ENCODE results near the gene POSTN. TPM values are rescaled to one million over a fixed set of nuclear protein-coding genes. Genes with fewer than 3 reads are reported as not detected.

Gene POSTN
- total RNA-seq, 1 experiment from 2014 or later, result 0.33 TPM

GRCh38 chr13:37587236-37587635 is 11.3 kb downstream of the POSTN start:
- H2BK20ac ChIP-seq (ENCODE audit: low read depth, low read length, poor library complexity, severe bottlenecking), result no peak overlapping the region
- no peak overlapping the region for H4K8ac ChIP-seq (replicated peaks; ENCODE audit: insufficient read length, low read depth, low read length)
- 100% methylated on average over 1 of the region's 2 CpGs for WGBS (ENCODE audit: extremely low coverage, insufficient read length, low lambda C conversion rate)
- H3K56ac ChIP-seq (ENCODE audit: insufficient read length, low read depth, low read length), result no peak overlapping the region
- no peak for DNase-seq
- H3K14ac ChIP-seq (ENCODE audit: insufficient read depth, low read length), result no peak overlapping the region
- H3K79me2 ChIP-seq (ENCODE audit: insufficient read depth, low read length), result no peaks in the 10 kb centered on the region
- H2AK5ac ChIP-seq (ENCODE audit: insufficient read length, low read length), result no peak overlapping the region
- H4K91ac ChIP-seq (ENCODE audit: insufficient read length, low read depth, low read length), result no peak overlapping the region
- no peak overlapping the region for H4K5ac ChIP-seq (ENCODE audit: insufficient read length, low read depth, low read length)
- no peaks in the 10 kb centered on the region for H3K4me1 ChIP-seq (ENCODE audit: insufficient read depth, low read length)
- no peaks in the 10 kb centered on the region for H4K20me1 ChIP-seq (ENCODE audit: control insufficient read depth, insufficient read depth, insufficient read length)
- H3K23me2 ChIP-seq (ENCODE audit: insufficient read length, low read depth, low read length, poor library complexity, severe bottlenecking), result no peaks in the 10 kb centered on the region
- H3K79me1 ChIP-seq (ENCODE audit: insufficient read depth, low read depth, low read length, poor library complexity, severe bottlenecking), result no peaks in the 10 kb centered on the region
- H3K27ac ChIP-seq (ENCODE audit: insufficient read length, low read depth, low read length), result no peak overlapping the region
- H3K23ac ChIP-seq (ENCODE audit: insufficient read length, low read depth, low read length), result no peak overlapping the region
- no peak overlapping the region for H2BK5ac ChIP-seq (ENCODE audit: insufficient read length, low read length)
- TF ChIP-seq CTCF (conservative IDR thresholded peaks at IDR 0.05), result no peak
- no peak overlapping the region for H3K4me2 ChIP-seq (ENCODE audit: insufficient read depth, insufficient read length, low read length)
- Mint-ChIP-seq H3K27ac (no peak overlapping the region), H3K36me3 (ENCODE audit: insufficient read depth in 1 of 3, low read depth in 3 of 3) (no peaks in the 10 kb centered on the region), H3K27me3 (ENCODE audit: low read depth) (no peaks in the 10 kb centered on the region), H3K9me3 (no peaks in the 10 kb centered on the region), H3K4me3 (no peak overlapping the region), H3K4me1 (no peaks in the 10 kb centered on the region)
- no peak overlapping the region for H2BK120ac ChIP-seq (ENCODE audit: low read depth, low read length, poor library complexity, severe bottlenecking)
- no peak overlapping the region for H3K4ac ChIP-seq (ENCODE audit: low read depth, low read length)
- no peak overlapping the region for H2BK12ac ChIP-seq (ENCODE audit: insufficient read length, low read depth, low read length)
- H3K9me3 ChIP-seq (ENCODE audit: control insufficient read depth, low read depth, low read length), result no peaks in the 10 kb centered on the region
- no peak overlapping the region for H3K18ac ChIP-seq (ENCODE audit: insufficient read length, low read depth, low read length)
- H2BK15ac ChIP-seq (ENCODE audit: low read depth, low read length), result no peak overlapping the region
- H3T11ph ChIP-seq (ENCODE audit: low read length), result no peak overlapping the region
- H3K27me3 ChIP-seq (ENCODE audit: insufficient read depth, low read length), result no peaks in the 10 kb centered on the region
- no peak overlapping the region for H3K9ac ChIP-seq (ENCODE audit: extremely low read depth, insufficient read length, low read length)
- H2AFZ ChIP-seq (ENCODE audit: low read length), result no peak overlapping the region

Measured in H9 (cell line).